ENCODE results near the gene ADPRH.
"Not testable (repeated sequence)": the region's sequence is repeated elsewhere in the genome, so short reads cannot be mapped to it uniquely, and the experiment has no call there.

The ADPRH gene

GRCh38 chr3:119558626-119559317, 20.5 kb upstream of the ADPRH start:
- no peak for DNase-seq
- Histone ChIP-seq H3K27ac (ENCODE audit: insufficient read depth in 1 of 2, low read depth in 1 of 2, low read length in 2 of 2, poor library complexity in 1 of 2, severe bottlenecking in 2 of 2) (peak overlapping the region in 1 of 2 experiments; percentile 16), H3K36me3 (ENCODE audit: control insufficient read depth in 4 of 4, insufficient read depth in 4 of 4, low read length in 3 of 4) (no peaks in the 10 kb centered on the region), H3K27me3 (replicated peaks in 2 of 5; ENCODE audit: control insufficient read depth in 4 of 5, insufficient read depth in 5 of 5, low read length in 4 of 5) (no peaks in the 10 kb centered on the region), H3K4me1 (ENCODE audit: control extremely low read depth in 1 of 4, control insufficient read depth in 4 of 4, insufficient read depth in 4 of 4, low read length in 3 of 4) (peaks cover 0 to 36% (median 29%) of the 10 kb centered on the region in 4 experiments), H3K9me3 (ENCODE audit: control extremely low read depth in 1 of 5, control insufficient read depth in 4 of 5, insufficient read depth in 2 of 5, low read depth in 1 of 5, low read length in 4 of 5) (no peaks in the 10 kb centered on the region), H3K4me3 (ENCODE audit: control insufficient read depth in 1 of 7, extremely low read depth in 1 of 7, insufficient read depth in 4 of 7, low read depth in 2 of 7, low read length in 6 of 7) (no peak overlapping the region)
- ChIA-PET POLR2A (no interaction called here), CTCF (interaction anchor here (0.6 to 2.0 kb wide), 5 partner anchors 13 to 217 kb away, joined by 3 to 11 read pairs (median 4); partner anchors contain the start of gene PLA1A)
- WGBS (ENCODE audit: insufficient coverage) = 100% methylated on average over 4 of the region's 9 CpGs

- H3K4me1 ChIP-seq (ENCODE audit: control extremely low read depth in 1 of 4, control insufficient read depth in 4 of 4, insufficient read depth in 4 of 4, low read length in 3 of 4) = peaks cover 0 to 32% (median 26%) of the 10 kb centered on the region in 4 experiments
- no peaks in the 10 kb centered on the region for H3K36me3 ChIP-seq (ENCODE audit: control insufficient read depth in 4 of 4, insufficient read depth in 4 of 4, low read length in 3 of 4)
- H3K27ac ChIP-seq (ENCODE audit: insufficient read depth in 1 of 2, low read depth in 1 of 2, low read length in 2 of 2, poor library complexity in 1 of 2, severe bottlenecking in 2 of 2) = peak within 1 kb of the TSS in 1 of 2 experiments; percentile 16
- peak within 1 kb of the TSS in 1 of 7 experiments; percentile 31 for H3K4me3 ChIP-seq (ENCODE audit: control insufficient read depth in 1 of 7, extremely low read depth in 1 of 7, insufficient read depth in 4 of 7, low read depth in 2 of 7, low read length in 6 of 7)
- H3K27me3 ChIP-seq (replicated peaks in 2 of 5; ENCODE audit: control insufficient read depth in 4 of 5, insufficient read depth in 5 of 5, low read length in 4 of 5) = no peaks in the 10 kb centered on the region
- DNase-seq = peak; percentile 80 to 91 (median 90)
- H3K9me3 ChIP-seq (ENCODE audit: control extremely low read depth in 1 of 5, control insufficient read depth in 4 of 5, insufficient read depth in 2 of 5, low read depth in 1 of 5, low read length in 4 of 5) = no peaks in the 10 kb centered on the region
- WGBS (ENCODE audit: insufficient coverage) = 40% methylated on average over 1 of the region's 7 CpGs
- ChIA-PET POLR2A (no interaction called here), CTCF (interaction anchor here (0.8 to 2.0 kb wide), 11 partner anchors 9 to 121 kb away, joined by 3 to 11 read pairs (median 3); partner anchors contain the start of gene PLA1A)
These were observed 19.8 kb upstream of the ADPRH start, which contains the start of gene CD80 for GRCh38 chr3:119559441-119559963. Gene CD80 (minus strand): TSS chr3:119559614. CDS start chr3:119557728, 1,886 bp downstream.

GRCh38 chr3:119560160-119560559, 19.1 kb upstream of the ADPRH start:
- no peak overlapping the region for H3K4me3 ChIP-seq (ENCODE audit: control insufficient read depth in 1 of 7, extremely low read depth in 1 of 7, insufficient read depth in 4 of 7, low read depth in 2 of 7, low read length in 6 of 7)
- 82% methylated on average over 3 of the region's 5 CpGs for WGBS (ENCODE audit: insufficient coverage)
- no peaks in the 10 kb centered on the region for H3K27me3 ChIP-seq (replicated peaks in 2 of 5; ENCODE audit: control insufficient read depth in 4 of 5, insufficient read depth in 5 of 5, low read length in 4 of 5)
- H3K36me3 ChIP-seq (ENCODE audit: control insufficient read depth in 4 of 4, insufficient read depth in 4 of 4, low read length in 3 of 4) = no peaks in the 10 kb centered on the region
- no peak for DNase-seq
- H3K9me3 ChIP-seq (ENCODE audit: control extremely low read depth in 1 of 5, control insufficient read depth in 4 of 5, insufficient read depth in 2 of 5, low read depth in 1 of 5, low read length in 4 of 5) = no peaks in the 10 kb centered on the region
- POLR2A ChIA-PET = no interaction called here
- H3K4me1 ChIP-seq (ENCODE audit: control extremely low read depth in 1 of 4, control insufficient read depth in 4 of 4, insufficient read depth in 4 of 4, low read length in 3 of 4) = peaks cover 0 to 25% (median 20%) of the 10 kb centered on the region in 4 experiments
- CTCF ChIA-PET = interaction anchor here (0.8 to 2.0 kb wide), 9 partner anchors 10 to 121 kb away, joined by 3 to 11 read pairs (median 3); no protein-coding TSS in a partner anchor
- no peak overlapping the region for H3K27ac ChIP-seq (ENCODE audit: insufficient read depth in 1 of 2, low read depth in 1 of 2, low read length in 2 of 2, poor library complexity in 1 of 2, severe bottlenecking in 2 of 2)

DNA sequence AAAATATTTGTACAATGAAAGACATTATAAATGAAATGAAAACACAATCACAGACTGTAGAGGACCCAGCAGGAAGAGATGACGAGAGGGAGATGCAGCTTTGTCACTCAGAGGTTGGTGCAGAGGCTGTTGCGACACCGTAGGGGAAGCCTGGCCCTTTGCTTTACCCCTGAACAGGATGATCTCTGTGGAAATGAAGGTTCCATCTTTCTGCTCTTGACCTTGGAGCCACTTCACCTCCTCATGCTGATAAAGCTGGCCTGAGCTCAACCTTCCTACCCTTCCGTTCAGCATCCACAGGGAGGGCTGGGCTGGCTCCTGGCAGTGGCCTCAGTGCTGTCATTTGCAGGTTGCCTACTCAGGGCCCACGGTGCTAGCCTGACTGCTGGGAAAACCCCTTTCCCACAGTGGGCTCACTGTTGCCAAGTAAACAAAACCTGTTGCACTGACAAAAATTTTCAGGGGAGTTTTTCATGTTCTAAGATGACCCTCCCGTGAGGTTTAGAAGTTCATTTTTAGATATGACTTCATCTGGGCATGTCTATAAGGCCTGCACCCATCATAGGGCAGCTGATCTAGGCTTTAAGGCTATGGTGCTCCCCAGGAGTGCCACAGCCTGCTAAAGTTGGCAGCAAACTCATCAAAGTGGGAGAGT, 16.9 kb upstream of the ADPRH start:
- Histone ChIP-seq H3K27me3 (replicated peaks in 2 of 5; ENCODE audit: control insufficient read depth in 4 of 5, insufficient read depth in 5 of 5, low read length in 4 of 5) (no peaks in the 10 kb centered on the region), H3K4me3 (ENCODE audit: control insufficient read depth in 1 of 7, extremely low read depth in 1 of 7, insufficient read depth in 4 of 7, low read depth in 2 of 7, low read length in 6 of 7) (no peak overlapping the region), H3K36me3 (ENCODE audit: control insufficient read depth in 4 of 4, insufficient read depth in 4 of 4, low read length in 3 of 4) (no peaks in the 10 kb centered on the region), H3K4me1 (ENCODE audit: control extremely low read depth in 1 of 4, control insufficient read depth in 4 of 4, insufficient read depth in 4 of 4, low read length in 3 of 4) (peaks cover 0 to 16% (median 13%) of the 10 kb centered on the region in 4 experiments), H3K27ac (ENCODE audit: insufficient read depth in 1 of 2, low read depth in 1 of 2, low read length in 2 of 2, poor library complexity in 1 of 2, severe bottlenecking in 2 of 2) (peak overlapping the region in 1 of 2 experiments; percentile 27), H3K9me3 (ENCODE audit: control extremely low read depth in 1 of 5, control insufficient read depth in 4 of 5, insufficient read depth in 2 of 5, low read depth in 1 of 5, low read length in 4 of 5) (no peaks in the 10 kb centered on the region)
- ChIA-PET CTCF (no interaction called here), POLR2A (no interaction called here)
- peak; percentile 35 to 87 (median 85) for DNase-seq
- 76% methylated on average over 3 of the region's 6 CpGs for WGBS (ENCODE audit: insufficient coverage)

- peaks cover 0 to 15% (median 11%) of the 10 kb centered on the region in 4 experiments for H3K4me1 ChIP-seq (ENCODE audit: control extremely low read depth in 1 of 4, control insufficient read depth in 4 of 4, insufficient read depth in 4 of 4, low read length in 3 of 4)
- H3K4me3 ChIP-seq (ENCODE audit: control insufficient read depth in 1 of 7, extremely low read depth in 1 of 7, insufficient read depth in 4 of 7, low read depth in 2 of 7, low read length in 6 of 7); DNase-seq; H3K9me3 ChIP-seq (ENCODE audit: control extremely low read depth in 1 of 5, control insufficient read depth in 4 of 5, insufficient read depth in 2 of 5, low read depth in 1 of 5, low read length in 4 of 5); H3K36me3 ChIP-seq (ENCODE audit: control insufficient read depth in 4 of 4, insufficient read depth in 4 of 4, low read length in 3 of 4); CTCF ChIA-PET; H3K27me3 ChIP-seq (replicated peaks in 2 of 5; ENCODE audit: control insufficient read depth in 4 of 5, insufficient read depth in 5 of 5, low read length in 4 of 5); H3K27ac ChIP-seq (ENCODE audit: insufficient read depth in 1 of 2, low read depth in 1 of 2, low read length in 2 of 2, poor library complexity in 1 of 2, severe bottlenecking in 2 of 2): not testable (repeated sequence)
- POLR2A ChIA-PET = interaction anchor here (0.6 kb wide), 1 partner anchor 16 kb away, joined by 3 read pairs; no protein-coding TSS in a partner anchor
- WGBS (ENCODE audit: insufficient coverage) = no CpG with 5 or more reads among the region's 2 CpGs
These were observed 16.0 kb upstream of the ADPRH start for GRCh38 chr3:119563334-119563733.

DNA sequence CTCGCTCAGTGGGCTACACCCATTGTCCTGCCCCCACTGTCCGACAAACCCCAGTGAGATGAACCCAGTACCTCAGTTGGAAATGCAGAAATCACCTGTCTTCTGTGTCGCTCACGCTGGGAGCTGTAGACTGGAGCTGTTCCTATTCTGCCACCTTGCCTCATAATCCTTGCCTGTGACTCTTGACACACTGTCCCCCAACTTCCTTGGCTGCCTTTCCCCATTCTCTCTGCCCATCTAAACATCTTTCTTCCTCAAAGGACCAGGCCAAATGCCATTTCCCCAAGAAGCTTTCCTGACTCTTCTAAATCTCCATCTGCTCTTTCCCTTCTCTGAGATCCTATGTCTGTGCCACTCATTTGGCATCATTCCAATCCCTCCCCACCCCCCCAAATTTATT, 10.1 kb upstream of the ADPRH start:
- DNase-seq = no peak
- H3K4me3 ChIP-seq (ENCODE audit: control insufficient read depth in 1 of 7, extremely low read depth in 1 of 7, insufficient read depth in 4 of 7, low read depth in 2 of 7, low read length in 6 of 7) = no peak overlapping the region
- no peak overlapping the region for H3K27ac ChIP-seq (ENCODE audit: insufficient read depth in 1 of 2, low read depth in 1 of 2, low read length in 2 of 2, poor library complexity in 1 of 2, severe bottlenecking in 2 of 2)
- no peaks in the 10 kb centered on the region for H3K27me3 ChIP-seq (replicated peaks in 2 of 5; ENCODE audit: control insufficient read depth in 4 of 5, insufficient read depth in 5 of 5, low read length in 4 of 5)
- H3K9me3 ChIP-seq (ENCODE audit: control extremely low read depth in 1 of 5, control insufficient read depth in 4 of 5, insufficient read depth in 2 of 5, low read depth in 1 of 5, low read length in 4 of 5) = no peaks in the 10 kb centered on the region
- no peaks in the 10 kb centered on the region for H3K36me3 ChIP-seq (ENCODE audit: control insufficient read depth in 4 of 4, insufficient read depth in 4 of 4, low read length in 3 of 4)
- CTCF ChIA-PET = interaction anchor here (1.0 to 1.9 kb wide), 2 partner anchors 16 to 65 kb away, joined by 3 to 4 read pairs; no protein-coding TSS in a partner anchor
- peaks cover 0 to 6% (median 4%) of the 10 kb centered on the region in 4 experiments for H3K4me1 ChIP-seq (ENCODE audit: control extremely low read depth in 1 of 4, control insufficient read depth in 4 of 4, insufficient read depth in 4 of 4, low read length in 3 of 4)
- WGBS (ENCODE audit: insufficient coverage) = 94% methylated on average over 4 of the region's 4 CpGs
- POLR2A ChIA-PET = no interaction called here
